Femur (tissue), 1 donor: Measurements from ENCODE around the gene KIRREL3.
A peak's percentile ranks its signal among the peaks of the same experiment; 100 is the strongest.

ENCODE experiments used
- DNase-seq: peaks from one replicate; pipeline ENCODE4 v3.0.0-alpha.2; 2017

KIRREL3 gene

GRCh38 chr11:126949066-126949891 is 51.3 kb downstream of the KIRREL3 start:
- no peak for DNase-seq

GRCh38 chr11:126948563-126948962 is 52.0 kb downstream of the KIRREL3 start:
- no peak for DNase-seq

GRCh38 chr11:126945319-126945718 is 55.3 kb downstream of the KIRREL3 start:
- no peak for DNase-seq

- no peak for DNase-seq
Observed at GRCh38 chr11:126943316-126943715, 57.3 kb downstream of the KIRREL3 start.

DNA sequence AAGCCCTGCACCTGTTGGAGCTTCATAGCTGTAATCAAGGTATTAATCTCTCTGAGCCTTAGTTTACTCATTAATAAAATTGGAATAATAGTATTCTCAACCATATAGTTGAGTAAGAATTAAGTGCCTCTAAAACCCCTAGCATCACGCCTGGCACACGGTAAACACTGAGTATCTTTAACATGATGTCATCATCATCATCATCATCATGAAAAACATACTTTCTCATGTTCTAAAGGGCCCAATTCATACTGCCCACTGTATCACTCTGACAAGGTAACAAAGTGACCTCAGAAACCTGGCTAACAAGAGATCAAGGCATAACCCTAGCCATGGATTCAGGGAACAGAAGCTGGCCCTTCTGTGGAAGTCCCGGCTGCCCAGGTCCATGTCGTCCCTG is 58.4 kb downstream of the KIRREL3 start:
- DNase-seq = no peak

- DNase-seq = no peak
Observed at GRCh38 chr11:126939552-126939951, 61.0 kb downstream of the KIRREL3 start.

DNA sequence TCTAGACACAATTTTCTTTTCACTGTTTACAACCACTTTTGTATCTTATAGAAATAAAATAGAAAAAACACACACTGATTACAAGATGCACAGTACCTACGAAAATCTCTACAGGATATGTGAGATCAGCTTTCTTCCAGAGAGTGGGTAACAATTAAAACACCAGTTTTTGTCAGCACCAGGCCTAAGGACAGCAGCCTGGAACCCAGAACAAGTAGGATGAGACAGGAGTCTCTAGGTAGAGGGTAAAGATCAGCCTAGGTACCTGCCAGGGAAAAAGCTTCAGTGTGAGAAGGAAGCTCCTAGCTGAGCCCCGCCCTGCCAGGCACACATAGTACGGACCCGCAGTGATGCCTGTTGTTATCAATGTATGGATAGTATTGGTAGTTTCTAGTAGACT is 61.9 kb downstream of the KIRREL3 start:
- no peak for DNase-seq

DNA sequence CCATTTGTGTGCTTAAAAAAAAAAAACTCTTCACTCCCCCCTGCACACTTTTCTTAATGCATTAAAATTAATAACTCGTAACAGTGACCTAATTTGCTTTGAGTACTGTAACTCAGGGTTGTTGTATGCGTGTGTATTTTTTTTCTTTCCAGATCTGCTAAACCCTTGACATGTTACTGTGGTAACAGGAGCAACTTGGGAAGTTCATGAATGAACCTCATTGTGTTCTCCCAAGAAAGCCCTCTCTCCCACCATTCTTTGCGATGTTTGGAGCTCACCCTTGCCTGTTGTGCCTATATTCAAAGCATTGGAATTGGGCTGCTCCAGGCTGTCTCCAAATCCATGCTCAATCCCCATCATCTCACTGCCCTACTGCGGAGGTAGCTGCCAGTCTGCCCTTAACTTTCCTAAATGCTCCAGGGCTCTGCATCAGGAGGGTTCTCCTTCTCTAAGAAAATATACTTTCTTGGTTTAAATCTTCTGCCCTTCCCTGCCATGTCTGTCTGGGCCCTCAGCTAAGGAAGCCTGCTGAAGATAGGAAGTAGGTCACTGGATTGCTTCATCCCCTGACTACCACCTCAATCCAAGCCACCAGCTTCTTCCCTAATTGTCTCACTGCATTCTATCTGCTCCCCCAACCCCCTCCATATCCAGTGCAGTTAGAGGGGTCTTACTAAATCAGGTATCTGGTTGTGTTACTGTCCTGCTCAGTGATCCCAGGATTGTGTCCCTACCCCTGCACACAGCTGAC is 70.3 kb downstream of the KIRREL3 start:
- no peak for DNase-seq

DNA sequence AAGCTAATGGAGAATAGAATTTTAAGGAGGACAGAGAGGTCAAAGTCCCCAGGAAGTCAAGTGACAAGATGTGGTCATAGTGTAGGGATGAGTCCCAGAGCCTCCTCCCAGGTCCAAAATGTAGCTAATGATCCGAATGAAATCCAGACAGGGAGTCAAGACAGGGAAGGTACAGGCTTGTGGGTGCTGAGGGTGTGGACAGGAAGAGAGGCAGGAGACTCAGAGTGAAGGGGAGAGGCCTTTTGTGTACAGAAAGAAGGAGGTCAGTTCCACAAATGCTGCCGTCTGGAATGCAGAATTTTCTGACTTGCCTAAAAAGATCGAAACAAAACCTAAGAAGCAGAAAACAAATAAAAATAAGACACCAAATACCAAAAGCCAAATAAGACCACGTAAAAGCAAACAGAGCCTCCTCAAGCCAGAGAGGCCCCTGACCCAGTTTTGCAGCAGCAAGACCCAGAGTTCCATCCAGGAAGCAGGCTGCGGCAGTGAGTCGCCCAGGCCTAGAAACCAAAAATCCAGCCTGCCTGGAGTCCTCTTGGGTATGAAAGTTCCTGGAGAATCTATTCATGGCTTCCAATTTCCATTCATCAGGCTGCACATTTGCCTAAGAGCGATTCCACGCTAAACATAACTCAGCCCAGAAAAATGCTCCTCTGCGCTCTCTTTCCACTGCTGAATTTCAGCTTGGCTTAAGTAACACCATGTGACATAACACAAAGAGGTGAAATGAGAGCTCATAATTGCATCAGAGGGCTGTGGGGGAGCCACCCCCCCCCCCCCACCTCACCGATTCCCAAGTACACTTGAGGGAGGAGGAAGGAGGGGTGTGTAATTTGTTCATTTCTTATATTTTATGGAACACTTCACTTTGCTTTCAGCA is 71.2 kb downstream of the KIRREL3 start:
- peak; percentile 36 for DNase-seq

GRCh38 chr11:126927623-126928022 is 72.9 kb downstream of the KIRREL3 start:
- no peak for DNase-seq

GRCh38 chr11:126926376-126926791 is 74.2 kb downstream of the KIRREL3 start:
- DNase-seq = no peak

- no peak for DNase-seq
Observed at GRCh38 chr11:126925321-126926093, 75.1 kb downstream of the KIRREL3 start.

DNA sequence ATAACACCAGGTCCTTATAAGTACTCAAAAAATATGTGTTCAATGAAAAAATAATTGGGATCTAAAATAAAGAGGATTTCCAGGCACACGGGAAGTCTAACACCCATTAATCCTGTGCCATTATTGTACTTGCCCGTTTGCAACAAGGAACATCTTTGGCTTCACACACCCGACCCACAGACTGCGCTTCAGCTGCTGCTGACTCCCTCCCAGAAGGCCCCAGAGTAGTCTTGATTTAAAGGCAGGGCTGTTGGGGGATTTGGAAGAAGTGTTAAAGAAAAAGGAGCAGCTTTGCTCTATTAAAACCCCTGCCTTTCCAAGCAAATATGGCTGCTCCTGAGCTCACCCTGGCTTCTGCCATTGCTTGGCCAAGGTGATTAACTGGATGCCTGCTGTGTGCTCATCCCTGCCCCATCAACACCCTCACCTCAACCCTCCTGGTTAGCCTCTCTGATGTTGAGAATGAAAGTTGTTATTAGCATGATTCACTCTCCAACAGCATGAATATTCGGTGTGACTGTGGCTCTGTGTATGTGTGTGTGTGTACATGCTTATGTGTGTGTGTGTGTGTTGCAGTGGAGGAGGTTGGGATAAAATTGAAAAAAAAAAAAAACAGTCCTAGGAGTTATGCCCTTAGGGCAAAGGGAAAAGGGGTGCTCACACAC is 76.1 kb downstream of the KIRREL3 start:
- DNase-seq = no peak

DNA sequence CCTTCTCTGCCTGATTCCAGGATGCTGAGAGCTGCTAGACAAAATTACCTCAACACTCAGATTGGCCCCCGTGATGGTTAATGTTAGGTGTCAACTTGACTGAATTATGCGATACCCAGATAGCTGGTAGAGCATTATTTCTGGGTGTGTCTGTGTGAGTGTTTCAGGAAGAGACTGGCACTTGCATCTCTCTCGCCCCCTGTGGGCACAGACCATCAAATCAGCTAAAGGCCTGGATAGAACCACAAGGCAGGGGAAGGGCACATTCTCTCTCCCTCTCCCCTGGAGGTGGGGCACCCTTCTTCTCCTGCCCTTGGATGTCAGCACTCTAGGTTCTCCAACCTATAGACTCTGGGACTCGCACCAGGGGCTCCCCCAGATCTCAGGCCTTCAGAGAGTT is 79.7 kb downstream of the KIRREL3 start:
- no peak for DNase-seq

- no peak for DNase-seq
Observed at GRCh38 chr11:126919147-126919823, 81.3 kb downstream of the KIRREL3 start.

DNA sequence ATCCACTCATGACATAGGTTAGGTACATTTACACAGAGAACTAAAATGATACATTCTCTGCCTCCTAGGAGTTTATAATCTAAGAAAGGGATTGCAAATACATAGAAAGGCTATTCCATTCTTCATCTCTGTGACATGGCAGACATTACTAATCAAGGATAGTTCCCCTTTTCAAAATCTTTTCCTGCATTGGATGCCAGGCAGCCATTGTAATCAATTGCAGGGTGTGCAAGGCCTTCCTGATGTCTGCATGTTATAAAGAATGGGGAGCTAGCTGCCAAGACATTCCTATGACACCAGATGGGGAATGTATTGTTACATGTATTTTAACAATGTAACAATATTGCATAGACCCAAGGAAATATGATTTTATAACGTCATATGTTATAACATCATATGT is 82.0 kb downstream of the KIRREL3 start:
- no peak for DNase-seq

DNA sequence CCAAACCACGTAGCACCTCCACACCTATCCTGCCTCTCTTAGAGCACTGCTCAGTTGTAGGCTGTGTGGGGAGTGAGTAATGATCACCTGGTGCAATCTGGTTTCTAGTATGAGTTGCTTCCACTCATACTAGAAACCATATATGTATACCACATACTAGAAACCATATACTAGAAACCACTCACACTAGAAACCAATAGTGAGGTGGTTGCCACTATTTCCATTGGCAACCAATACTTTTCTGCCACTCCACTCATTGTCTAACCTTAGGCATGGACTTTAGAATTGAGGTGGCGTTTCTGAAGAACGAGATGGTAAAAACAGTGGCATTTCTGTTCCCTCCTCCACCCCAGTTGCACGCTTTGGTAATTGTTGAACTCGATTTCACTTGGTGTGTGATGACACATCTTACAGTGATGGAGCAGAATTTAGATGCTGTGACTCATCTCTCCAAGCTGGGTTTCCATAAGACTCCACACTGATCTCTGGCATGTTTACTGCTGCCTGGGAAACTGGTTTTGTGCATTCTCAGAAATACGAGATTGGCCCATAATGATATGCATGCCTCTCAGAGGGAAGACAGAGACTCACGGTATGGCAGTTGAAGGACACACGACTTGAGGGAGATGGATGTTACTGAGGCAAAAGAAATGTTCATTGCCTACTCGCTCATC is 82.9 kb downstream of the KIRREL3 start:
- DNase-seq = no peak

GRCh38 chr11:126915430-126915829 is 85.1 kb downstream of the KIRREL3 start:
- no peak for DNase-seq

DNA sequence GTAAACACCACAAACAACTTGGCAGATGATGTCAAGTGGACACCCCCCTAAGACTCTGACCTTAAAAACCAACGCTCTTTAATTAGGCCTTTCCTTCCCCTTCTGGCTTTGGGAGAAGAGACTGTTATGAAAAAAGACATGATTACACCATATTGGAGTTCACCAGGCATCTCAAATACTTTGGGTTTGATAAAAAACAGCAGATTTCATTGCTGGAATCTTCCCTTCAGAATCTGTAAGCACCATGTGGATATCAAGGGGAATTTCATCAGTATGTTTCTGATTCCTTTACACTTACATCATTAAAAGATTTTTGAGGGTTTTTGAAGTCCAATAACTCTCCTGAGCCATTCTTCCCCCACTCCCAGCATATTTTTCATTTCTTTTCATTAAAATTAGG is 85.6 kb downstream of the KIRREL3 start:
- DNase-seq = no peak

DNA sequence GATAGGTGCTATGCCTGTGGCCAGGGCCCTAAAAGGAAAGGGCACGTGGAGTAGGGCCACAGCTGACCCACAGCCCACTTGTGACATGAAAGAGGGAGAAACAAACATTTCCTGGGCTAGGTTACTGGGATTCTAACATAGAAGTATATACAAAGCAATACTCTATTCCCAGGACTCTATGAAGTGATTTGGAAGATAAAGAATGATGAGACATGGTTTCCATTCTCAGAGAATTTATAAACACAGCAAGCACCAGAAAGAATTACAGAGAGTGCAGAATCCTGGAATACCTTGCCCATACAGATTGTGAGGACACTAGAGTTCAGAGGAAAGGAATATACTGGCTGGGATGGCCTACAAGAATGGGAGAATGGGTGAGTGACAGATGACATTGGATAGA is 86.4 kb downstream of the KIRREL3 start:
- DNase-seq = no peak

DNA sequence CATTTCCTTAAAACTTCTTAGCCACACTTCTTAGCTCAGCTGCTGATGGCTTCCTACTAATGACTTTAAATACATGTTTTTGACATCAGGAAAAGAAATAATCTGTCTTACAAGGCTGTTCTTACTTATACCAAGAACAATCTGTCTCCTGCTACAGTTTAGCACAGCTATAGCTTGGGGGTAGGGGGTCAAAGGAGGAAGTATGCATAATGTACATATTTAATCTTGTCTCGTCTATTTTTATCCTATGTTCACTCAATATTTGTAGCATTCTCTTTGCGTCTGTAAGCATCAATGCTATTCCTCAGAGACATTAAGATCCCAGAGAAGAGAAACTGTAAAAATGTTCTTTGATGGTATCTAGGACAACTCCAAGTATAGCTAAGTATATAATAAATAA is 96.0 kb downstream of the KIRREL3 start:
- no peak for DNase-seq
